ENCODE measurements around the gene GPR83.
"Not testable (repeated sequence)": the region's sequence is repeated elsewhere in the genome, so short reads cannot be mapped to it uniquely, and the experiment has no call there.

The GPR83 gene

GRCh38 chr11:94370576-94370975 lies 30.6 kb downstream of the GPR83 start:
- DNase-seq (ENCODE audit: low read depth in 2 of 2) = not testable (repeated sequence)

- not testable (repeated sequence) for DNase-seq (ENCODE audit: low read depth in 2 of 2)
Measured at GRCh38 chr11:94350850-94351563, 50.2 kb downstream of the GPR83 start.

GRCh38 chr11:94346311-94346710 lies 54.9 kb downstream of the GPR83 start:
- DNase-seq (ENCODE audit: low read depth in 2 of 2) = not testable (repeated sequence)

- no peak for DNase-seq (ENCODE audit: low read depth in 2 of 2)
Measured at GRCh38 chr11:94343495-94343894, 57.7 kb downstream of the GPR83 start.

GRCh38 chr11:94342250-94342649 lies 59.0 kb downstream of the GPR83 start:
- DNase-seq (ENCODE audit: low read depth in 2 of 2) = no peak

GRCh38 chr11:94338651-94339050 lies 62.6 kb downstream of the GPR83 start:
- no peak for DNase-seq (ENCODE audit: low read depth in 2 of 2)

- no peak for DNase-seq (ENCODE audit: low read depth in 2 of 2)
Measured at GRCh38 chr11:94336033-94336432, 65.2 kb downstream of the GPR83 start.

- no peak for DNase-seq (ENCODE audit: low read depth in 2 of 2)
Measured at GRCh38 chr11:94332814-94333213, 68.4 kb downstream of the GPR83 start.

GRCh38 chr11:94330789-94331188 lies 70.4 kb downstream of the GPR83 start:
- no peak for DNase-seq (ENCODE audit: low read depth in 2 of 2)

- DNase-seq (ENCODE audit: low read depth in 2 of 2) = no peak
Measured at GRCh38 chr11:94329501-94329900, 71.7 kb downstream of the GPR83 start.

- DNase-seq (ENCODE audit: low read depth in 2 of 2) = no peak
Measured at GRCh38 chr11:94328587-94329080, 72.6 kb downstream of the GPR83 start.
